HG02885 (cell line): ENCODE data around the gene GATA5.
"Not testable (repeated sequence)": the region's sequence is repeated elsewhere in the genome, so short reads cannot be mapped to it uniquely, and the experiment has no call there.

Source experiments
- ATAC-seq: cut with Tn5 transposase; IDR thresholded peaks from one replicate; pipeline ENCODE4 v1.9.1; 2021; ENCODE audit warnings: mild to moderate bottlenecking; ENCODE audit not compliant: unreplicated experiment, poor library complexity

The GATA5 gene

GRCh38 chr20:62505337-62506045, 29.7 kb upstream of the GATA5 start:
- no peak for ATAC-seq

GRCh38 chr20:62504323-62504722, 28.5 kb upstream of the GATA5 start:
- ATAC-seq: no peak

GRCh38 chr20:62503401-62504178, 27.8 kb upstream of the GATA5 start:
- ATAC-seq: no peak

- ATAC-seq: no peak
Measured at GRCh38 chr20:62502496-62503095, 26.8 kb upstream of the GATA5 start.

- ATAC-seq: peak; percentile 46
Measured at GRCh38 chr20:62501801-62502495, 26.2 kb upstream of the GATA5 start.

GRCh38 chr20:62500237-62500864, 24.6 kb upstream of the GATA5 start:
- ATAC-seq: no peak

- ATAC-seq: no peak
Measured at GRCh38 chr20:62499758-62500236, 24.0 kb upstream of the GATA5 start.

GRCh38 chr20:62498874-62499273, 23.1 kb upstream of the GATA5 start:
- ATAC-seq: no peak

GRCh38 chr20:62496568-62497218, 20.9 kb upstream of the GATA5 start:
- ATAC-seq: no peak

GRCh38 chr20:62495749-62496567, 20.2 kb upstream of the GATA5 start:
- ATAC-seq: no peak

GRCh38 chr20:62494980-62495748, 19.4 kb upstream of the GATA5 start:
- no peak for ATAC-seq

GRCh38 chr20:62494537-62494936, 18.7 kb upstream of the GATA5 start:
- no peak for ATAC-seq

- no peak for ATAC-seq
Measured at GRCh38 chr20:62493886-62494285, 18.1 kb upstream of the GATA5 start.

- no peak for ATAC-seq
Measured at GRCh38 chr20:62493253-62493885, 17.6 kb upstream of the GATA5 start.

- ATAC-seq: no peak
Measured at GRCh38 chr20:62492711-62493110, 16.9 kb upstream of the GATA5 start.

- ATAC-seq: not testable (repeated sequence)
Measured at GRCh38 chr20:62490783-62491182, 15.0 kb upstream of the GATA5 start.

- ATAC-seq: no peak
Measured at GRCh38 chr20:62489932-62490263, 14.1 kb upstream of the GATA5 start.
